ENCODE results near the gene GPAM.
"Not testable (repeated sequence)": the region's sequence is repeated elsewhere in the genome, so short reads cannot be mapped to it uniquely, and the experiment has no call there.

The GPAM gene

DNA sequence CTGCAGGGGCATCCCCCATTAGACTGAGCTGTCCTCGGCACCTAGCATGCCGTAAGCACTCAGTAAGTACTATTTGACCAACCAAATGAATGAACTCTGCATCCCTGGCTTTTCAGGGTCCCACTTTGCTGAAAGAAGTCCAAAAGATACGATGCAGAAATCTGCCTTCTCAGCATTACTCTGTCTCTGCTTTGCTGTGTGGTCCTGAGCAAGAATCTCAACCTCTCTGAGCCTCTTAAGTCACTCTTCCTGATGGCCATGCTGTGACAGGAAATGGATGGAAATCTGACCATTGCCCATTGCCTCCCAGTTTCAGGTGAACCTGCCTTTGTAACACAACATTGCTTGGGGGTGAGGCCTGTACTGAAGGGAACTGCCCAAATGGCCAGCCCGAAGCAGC lies 48.0 kb downstream of the GPAM start:
- DNase-seq (ENCODE audit: low read depth in 2 of 2), result no peak

DNA sequence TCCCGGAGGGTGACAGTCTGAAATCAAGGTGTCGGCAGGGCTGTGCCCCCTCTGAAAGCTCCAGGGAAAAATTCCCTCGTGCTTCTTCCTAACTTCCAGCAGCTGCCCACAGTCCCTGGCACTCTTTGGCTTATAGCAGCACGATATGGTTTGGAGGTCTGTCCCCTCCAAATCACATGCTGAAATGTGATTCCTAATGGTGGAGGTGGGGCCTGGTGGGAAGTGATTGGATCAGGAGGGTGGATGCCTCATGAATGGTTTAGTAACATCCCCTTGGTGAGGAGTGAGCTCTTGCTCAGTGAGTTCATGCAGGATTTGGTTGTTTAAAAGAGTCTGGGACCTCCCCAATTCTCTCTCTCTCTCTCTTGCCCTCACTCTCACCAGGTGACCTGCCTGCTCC lies 51.1 kb downstream of the GPAM start:
- DNase-seq (ENCODE audit: low read depth in 2 of 2), result no peak

DNA sequence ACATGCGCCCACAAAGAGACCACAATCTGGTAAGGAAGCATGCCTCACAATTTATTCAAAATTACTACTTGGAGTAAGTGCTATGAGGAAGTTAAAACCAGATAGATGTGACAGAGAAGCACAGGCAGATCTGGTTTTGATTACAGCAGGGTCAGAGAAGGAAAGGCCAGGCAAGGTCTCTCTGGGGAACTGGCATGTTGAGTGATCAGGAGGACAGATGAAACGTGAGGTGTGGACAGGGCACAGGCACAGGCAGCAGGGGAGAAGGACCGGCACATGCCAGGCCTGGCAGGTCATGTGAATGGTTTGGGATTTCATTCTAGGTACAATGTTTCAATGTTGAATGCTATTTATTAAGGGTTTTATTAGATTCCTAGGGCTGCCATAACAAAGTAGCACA lies 51.6 kb downstream of the GPAM start:
- no peak for DNase-seq (ENCODE audit: low read depth in 2 of 2)

DNA sequence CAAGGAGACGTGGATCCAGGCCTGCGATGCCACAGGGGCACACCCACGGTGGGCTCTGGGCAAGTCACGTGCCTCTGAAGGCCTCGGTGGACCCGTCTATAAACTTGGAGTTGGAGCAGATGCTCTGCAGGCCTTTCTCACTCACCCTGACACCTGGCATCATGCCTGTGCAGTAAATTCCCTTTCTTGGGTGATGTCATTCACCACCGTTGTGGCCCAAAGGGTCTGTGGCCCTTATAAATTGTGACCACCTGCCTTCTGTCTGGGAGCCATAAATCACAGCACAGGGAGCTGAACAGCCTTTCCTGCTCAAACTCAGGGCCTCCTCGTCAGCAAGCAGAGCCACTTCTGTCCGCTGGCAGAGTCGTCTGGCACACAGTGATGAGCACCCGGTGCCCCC lies 52.2 kb downstream of the GPAM start:
- no peak for DNase-seq (ENCODE audit: low read depth in 2 of 2)

DNA sequence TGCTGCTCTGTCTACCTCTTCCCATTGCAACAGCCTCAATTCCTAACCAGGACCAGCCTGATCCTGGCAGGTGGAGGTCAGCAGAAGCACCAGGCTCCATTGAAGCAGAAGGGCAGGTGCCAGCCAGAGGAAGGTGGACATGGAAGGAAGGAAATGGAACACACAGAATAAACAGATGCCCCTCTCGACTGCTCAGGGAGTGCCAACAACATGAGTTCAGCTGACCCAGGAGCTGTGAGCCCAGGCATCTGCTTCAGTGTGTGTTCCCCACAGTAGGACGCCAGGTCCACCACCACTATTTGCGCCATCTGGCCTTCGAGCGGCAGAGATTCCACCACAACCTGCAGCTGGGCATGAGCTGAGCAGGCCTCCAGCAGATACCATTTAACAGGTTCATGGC lies 56.7 kb downstream of the GPAM start:
- DNase-seq (ENCODE audit: low read depth in 2 of 2), result no peak

GRCh38 chr10:112126172-112126571 lies 57.4 kb downstream of the GPAM start:
- no peak for DNase-seq (ENCODE audit: low read depth in 2 of 2)

DNA sequence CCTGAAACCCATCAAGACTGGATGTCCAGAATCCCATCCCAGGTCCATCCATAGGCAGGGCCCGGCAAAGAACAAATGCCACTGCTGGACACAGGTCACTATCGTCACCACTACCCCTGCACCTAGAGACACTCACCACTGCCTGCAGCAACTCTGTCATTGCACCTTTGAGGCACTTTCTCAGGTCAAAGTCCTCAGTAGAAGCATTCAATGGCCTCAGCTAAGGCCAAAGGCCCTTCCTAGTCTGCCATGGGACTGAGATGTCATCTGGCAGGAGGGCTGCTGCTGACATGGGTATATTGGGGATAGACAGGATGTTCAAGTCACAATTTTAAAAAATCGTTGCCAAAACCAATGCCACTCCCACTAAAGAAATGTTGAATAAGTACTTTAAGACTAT lies 58.7 kb downstream of the GPAM start:
- no peak for DNase-seq (ENCODE audit: low read depth in 2 of 2)

GRCh38 chr10:112122827-112123226 lies 60.7 kb downstream of the GPAM start:
- DNase-seq (ENCODE audit: low read depth in 2 of 2), result no peak

DNA sequence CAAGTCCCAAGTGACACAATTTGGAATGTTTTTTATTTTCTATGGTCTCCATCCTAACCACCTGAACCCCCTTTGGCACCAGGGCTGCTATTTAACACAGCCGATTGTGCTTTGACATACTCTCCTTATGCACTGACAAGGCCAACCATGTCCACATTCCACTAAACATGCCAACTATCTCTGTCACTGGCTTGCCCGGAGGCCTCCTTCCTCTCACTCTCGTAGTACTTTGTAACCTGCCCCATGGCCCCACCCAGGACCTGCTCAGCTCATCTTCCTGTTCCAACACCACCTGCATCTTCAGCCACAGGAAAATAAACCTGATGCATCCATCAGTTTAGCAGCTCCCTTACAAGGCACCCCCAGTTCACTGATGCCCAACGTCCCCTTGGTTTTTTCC lies 63.1 kb downstream of the GPAM start:
- no peak for DNase-seq (ENCODE audit: low read depth in 2 of 2)

DNA sequence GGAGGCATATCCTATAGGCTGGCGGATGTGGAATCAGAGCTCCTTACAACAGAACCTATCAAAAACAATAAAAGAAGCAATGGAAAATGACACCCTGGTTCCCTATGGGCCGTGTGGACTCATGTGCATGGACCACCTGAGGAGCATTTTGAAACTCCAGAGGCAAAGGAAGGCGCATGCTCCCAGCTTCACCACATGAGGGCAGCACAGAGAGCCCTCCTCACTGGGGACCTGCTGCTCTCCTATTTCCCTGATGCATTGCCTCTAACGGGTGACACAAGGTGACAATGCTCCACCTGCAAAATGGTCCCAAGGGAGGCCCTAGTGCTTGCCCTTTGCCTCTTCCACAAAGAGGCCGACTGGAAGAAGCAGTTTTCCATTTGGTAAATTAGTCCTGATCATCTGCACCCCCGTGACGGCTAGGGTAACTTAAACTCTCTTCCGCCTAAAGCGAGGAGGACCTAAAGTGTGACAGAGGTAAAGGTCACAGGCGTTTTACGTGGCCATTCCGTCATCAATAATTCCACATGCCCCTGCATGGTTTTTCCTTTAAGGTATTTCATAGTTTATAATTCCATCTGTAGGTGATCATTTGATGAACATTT lies 67.7 kb downstream of the GPAM start:
- peak; percentile 12 to 22 for DNase-seq (ENCODE audit: low read depth in 2 of 2)

- not testable (repeated sequence) for DNase-seq (ENCODE audit: low read depth in 2 of 2)
These were observed 73.8 kb downstream of the GPAM start for GRCh38 chr10:112109779-112110178.
